GM12878 (cell line): Measurements from ENCODE around the gene SPATS2L. TPM values are rescaled to one million over a fixed set of nuclear protein-coding genes. Genes with fewer than 3 reads are reported as not detected.

ENCODE experiments used
- ATAC-seq: fragments of 200-7000 bp; cut with Tn5 transposase; 3 replicates; pipeline ENCODE4 v1.9.1; 2020; ENCODE audit warnings: mild to moderate bottlenecking, moderate library complexity
- BruUV-seq: library from RNA; stranded (reverse); fragments of 400-500 nt; replicated peaks from 2 replicates; lab custom pipeline; 2021; lab: Mats Ljungman, UMichigan
- CTCF ChIA-PET: fragments of 300-600 bp; sonication (Branson Sonifier 250); formaldehyde crosslinking; extraction: SDS; loops from one replicate; lab custom pipeline; 2021; ENCODE audit warnings: inconsistent platforms; lab: Yijun Ruan, JAX
- POLR2A ChIA-PET: fragments of 350-600 bp; formaldehyde crosslinking; extraction: SDS; loops from one replicate; lab custom pipeline; 2021; ENCODE audit warnings: inconsistent platforms; lab: Charles Lee
- RAD21 ChIA-PET: fragments of 300-600 bp; sonication (Branson Sonifier 250); formaldehyde crosslinking; loops from one replicate; lab custom pipeline; 2023; ENCODE audit warnings: antibody characterized with exemption; ENCODE audit not compliant: unreplicated experiment; lab: Charles Lee
- SMC1A ChIA-PET: fragments of 300-600 bp; sonication (Branson Sonifier 250); formaldehyde crosslinking; loops from one replicate; lab custom pipeline; 2023; ENCODE audit not compliant: unreplicated experiment, uncharacterized antibody; lab: Charles Lee
- DNase-seq: peaks from one replicate; pipeline ENCODE4 v3.0.0-alpha.2; 2011; ENCODE audit warnings: low read depth, low spot score
- FAIRE-seq: peaks from 3 replicates; lab custom pipeline; 2011; peaks lifted over from hg19 to GRCh38; lab: Jason Lieb, UNC
- H2AFZ ChIP-seq: 2 replicates; pipeline ENCODE4 v1.6.0; 2011; ENCODE audit warnings: low read depth, low read length, control low read depth; ENCODE audit not compliant: control insufficient read depth
- H3K27ac ChIP-seq: 2 replicates; pipeline ENCODE4 v1.5.1; 2011; ENCODE audit warnings: control low read depth; ENCODE audit not compliant: control insufficient read depth, insufficient read depth
- H3K27me3 ChIP-seq, 2 experiments: replicated peaks in 1 of 2; 2 replicates each; pipeline versions ENCODE4 v1.6.0 to v1.6.1; 2011; ENCODE audit warnings: low read length in 1 of 2; ENCODE audit not compliant: control insufficient read depth in 2 of 2, insufficient read depth in 2 of 2
- H3K36me3 ChIP-seq, 2 experiments: 2 replicates each; pipeline ENCODE4 v1.5.1; 2011; ENCODE audit warnings: low read length in 1 of 2; ENCODE audit not compliant: control insufficient read depth in 2 of 2, insufficient read depth in 2 of 2
- H3K4me1 ChIP-seq: 2 replicates; pipeline ENCODE4 v1.6.1; 2011; ENCODE audit warnings: mild to moderate bottlenecking, low read length, moderate library complexity, mixed read lengths; ENCODE audit not compliant: control insufficient read depth, insufficient read depth
- H3K4me2 ChIP-seq: 2 replicates; pipeline ENCODE4 v1.6.0; 2011; ENCODE audit warnings: control low read depth; ENCODE audit not compliant: control insufficient read depth, insufficient read depth
- H3K4me3 ChIP-seq: fragments of 200-600 bp; sonication (generic); 2 replicates; pipeline ENCODE4 v1.5.1; 2016
- H3K79me2 ChIP-seq: 2 replicates; pipeline ENCODE4 v1.6.0; 2011; ENCODE audit warnings: low read length; ENCODE audit not compliant: control insufficient read depth, insufficient read depth
- H3K9ac ChIP-seq: 2 replicates; pipeline ENCODE4 v1.8.0; 2011; ENCODE audit warnings: low read length, control low read depth, mixed read lengths; ENCODE audit not compliant: control insufficient read depth, insufficient read depth
- H3K9me3 ChIP-seq: replicated peaks from 3 replicates; pipeline ENCODE4 v1.5.1; 2011; ENCODE audit warnings: mild to moderate bottlenecking, low read length; ENCODE audit not compliant: control insufficient read depth, insufficient read depth
- H4K20me1 ChIP-seq: 2 replicates; pipeline ENCODE4 v1.6.0; 2011; ENCODE audit not compliant: control insufficient read depth, insufficient read depth
- ATF7 ChIP-seq: fragments of 450-650 bp; IDR thresholded peaks from 2 replicates; pipeline ENCODE4 v1.6.1; 2016; ENCODE audit warnings: low read depth, mild to moderate bottlenecking
- CBFB ChIP-seq: IDR thresholded peaks from 2 replicates; pipeline ENCODE4 v1.6.1; 2016; ENCODE audit warnings: antibody characterized with exemption, low read depth
- CHD1 ChIP-seq: IDR thresholded peaks from 2 replicates; pipeline ENCODE4 v1.6.1; 2012; ENCODE audit warnings: low read depth, low read length, improper control_type of control experiment
- E2F4 ChIP-seq: IDR thresholded peaks from 2 replicates; pipeline ENCODE4 v1.6.1; 2012; ENCODE audit warnings: low read depth, low read length, improper control_type of control experiment
- KDM1A ChIP-seq: fragments of 200-600 bp; sonication (generic); IDR thresholded peaks from 2 replicates; pipeline ENCODE4 v1.6.1; 2016; ENCODE audit warnings: borderline replicate concordance
- NBN ChIP-seq: fragments of 450-650 bp; IDR thresholded peaks from 2 replicates; pipeline ENCODE4 v1.6.1; 2016
- NKRF ChIP-seq: fragments of 450-650 bp; conservative IDR thresholded peaks from 2 replicates; pipeline ENCODE4 v1.6.1; 2017; ENCODE audit warnings: mild to moderate bottlenecking, moderate library complexity
- PKNOX1 ChIP-seq: fragments of 450-650 bp; IDR thresholded peaks from 2 replicates; pipeline ENCODE4 v1.6.1; 2016; ENCODE audit warnings: mild to moderate bottlenecking
- REST ChIP-seq: IDR thresholded peaks from 2 replicates; pipeline ENCODE4 v1.6.1; 2012; ENCODE audit warnings: mild to moderate bottlenecking, low read depth, low read length
- SIX5 ChIP-seq: IDR thresholded peaks from 2 replicates; pipeline ENCODE4 v1.6.1; 2011; ENCODE audit warnings: mild to moderate bottlenecking, low read depth, low read length, moderate library complexity; ENCODE audit not compliant: severe bottlenecking
- SMC3 ChIP-seq: IDR thresholded peaks from 2 replicates; pipeline ENCODE4 v1.6.1; 2011; ENCODE audit warnings: low read length, improper control_type of control experiment, borderline replicate concordance
- SREBF1 ChIP-seq: IDR thresholded peaks from 2 replicates; pipeline ENCODE4 v1.6.1; 2012; ENCODE audit warnings: mild to moderate bottlenecking, low read length
- WGBS: methylation state at CpG from one replicate; pipeline ENCODE4 v1.1.6; 2016; ENCODE audit warnings: low lambda C conversion rate; ENCODE audit not compliant: insufficient replicate concordance, insufficient coverage; ENCODE audit errors: missing lambda C conversion rate; 5-methylcytosine and 5-hydroxymethylcytosine counted together
- in situ Hi-C: fragments of 300-500 bp; cut with MboI; formaldehyde crosslinking; loops from 9 replicates; pipeline ENCODE4 v1.14.3; 2018; ENCODE audit warnings: mixed read lengths
- intact Hi-C: fragments of 100-400 bp; cut with micrococcal nuclease; formaldehyde crosslinking; loops from one replicate; pipeline ENCODE4 v1.14.2; 2022; ENCODE audit not compliant: unreplicated experiment
- polyA plus RNA-seq, 11 experiments: library from polyadenylated mRNA; depleted of rRNA in 4 of 11; unstranded in 6 of 11; stranded (reverse) in 5 of 11; fragments of >200 nt; fragmentation: Nextera tagmentation in 4 of 11; fragmentation: Illumina TruSeq in 1 of 11; extraction: Ambion mirVana in 4 of 11; extraction: Trizol in 1 of 11; gene quantifications; 1 replicate in 1 of 11; 2 replicates in 10 of 11; pipeline versions ENCODE4 v1.2.1 to v1.2.3, GENCODE V29; 2011 to 2016; ENCODE audit warnings: inconsistent platforms in 2 of 11, missing spikeins in 2 of 11, low read depth in 1 of 11
- total RNA-seq, 4 experiments: library from RNA; depleted of rRNA in 3 of 4; stranded (reverse); fragments of >200 nt in 3 of 4; fragmentation: Illumina TruSeq in 1 of 4; extraction: Trizol in 1 of 4; gene quantifications; 2 replicates each; pipeline versions ENCODE4 v1.2.1 to v1.2.3, GENCODE V29; 2013 to 2021

The SPATS2L gene
- total and polyA plus RNA-seq, 10 of the 15 experiments (the other 5 are each of a cell fraction or from before 2014, with no cell fraction given): 5.2 to 30.0 (median 20.1) TPM

- Histone ChIP-seq H3K79me2 (no peaks in the 10 kb centered on the region), H2AFZ (no peak overlapping the region), H3K4me1 (no peaks in the 10 kb centered on the region), H3K36me3 (no peaks in the 10 kb centered on the region), H3K27ac (no peak overlapping the region), H3K27me3 (no peaks in the 10 kb centered on the region), H3K9me3 (no peaks in the 10 kb centered on the region), H3K4me2 (no peak overlapping the region), H3K4me3 (no peak overlapping the region), H3K9ac (no peak overlapping the region), H4K20me1 (no peaks in the 10 kb centered on the region)
- intact Hi-C loops: no loop called here
- in situ Hi-C loops: no loop called here
- BruUV-seq: no TSS peak
- ChIA-PET RAD21 (no interaction called here), SMC1A (no interaction called here), POLR2A (no interaction called here), CTCF (interaction anchor here (2.3 kb wide), 1 partner anchor 43 kb away, joined by 6 read pairs; no protein-coding TSS in a partner anchor)
- DNase-seq (no peak), ATAC-seq (no peak), FAIRE-seq (no peak)
- 70% methylated on average over 1 of the region's 1 CpG for WGBS
- TF ChIP-seq ATF7: no peak
- TF ChIP-seq KDM1A: no peak
- no peak for TF ChIP-seq REST
- no peak for TF ChIP-seq E2F4
- TF ChIP-seq CHD1: no peak
- TF ChIP-seq SMC3: no peak
- no peak for TF ChIP-seq NBN
- TF ChIP-seq NKRF: no peak
- TF ChIP-seq PKNOX1: no peak
- TF ChIP-seq CBFB: no peak
- TF ChIP-seq SREBF1: no peak
- no peak for TF ChIP-seq SIX5
Measured at GRCh38 chr2:200438846-200439245, 132.4 kb downstream of the SPATS2L start.
